Activated naive CD4-positive, alpha-beta T cell treated with anti-CD3 and anti-CD28 coated beads for 36 hours (primary cell): Measurements from ENCODE around the gene ZNF81. TPM values are rescaled to one million over a fixed set of nuclear protein-coding genes. Genes with fewer than 3 reads are reported as not detected.
"Not testable (repeated sequence)": the region's sequence is repeated elsewhere in the genome, so short reads cannot be mapped to it uniquely, and the experiment has no call there.

Experiments used
- CTCF ChIA-PET: fragments of 350-600 bp; sonication (Branson Sonifier 250); formaldehyde crosslinking; loops from one replicate; lab custom pipeline; 2021; ENCODE audit warnings: antibody characterized with exemption; lab: Charles Lee
- DNase-seq: peaks from one replicate; pipeline ENCODE4 v3.0.0-alpha.2; 2020
- H3K27ac Mint-ChIP-seq: one replicate; pipeline ENCODE4 v1.8.0; 2021; ENCODE audit warnings: mild to moderate bottlenecking, mixed read lengths
- H3K27me3 Mint-ChIP-seq: one replicate; pipeline ENCODE4 v1.8.0; 2021; ENCODE audit warnings: low read depth, mixed read lengths
- H3K36me3 Mint-ChIP-seq: one replicate; pipeline ENCODE4 v1.8.0; 2021; ENCODE audit warnings: low read depth, mixed read lengths
- H3K4me1 Mint-ChIP-seq: one replicate; pipeline ENCODE4 v1.8.0; 2021; ENCODE audit warnings: low read depth, mixed read lengths
- H3K4me3 Mint-ChIP-seq: one replicate; pipeline ENCODE4 v1.8.0; 2021; ENCODE audit warnings: mild to moderate bottlenecking, moderate library complexity, mixed read lengths
- H3K9me3 Mint-ChIP-seq: one replicate; pipeline ENCODE4 v1.8.0; 2021; ENCODE audit warnings: mixed read lengths
- intact Hi-C: fragments of 100-400 bp; cut with micrococcal nuclease; formaldehyde crosslinking; loops from one replicate; pipeline ENCODE4 v1.15.1; 2023
- total RNA-seq, 2 experiments: library from RNA; stranded (reverse); gene quantifications; one replicate each; pipeline ENCODE4 v1.2.3, GENCODE V29; 2021

Gene ZNF81
- total RNA-seq, 2 experiments from 2014 or later, result 5.8 to 7.2 TPM

DNA sequence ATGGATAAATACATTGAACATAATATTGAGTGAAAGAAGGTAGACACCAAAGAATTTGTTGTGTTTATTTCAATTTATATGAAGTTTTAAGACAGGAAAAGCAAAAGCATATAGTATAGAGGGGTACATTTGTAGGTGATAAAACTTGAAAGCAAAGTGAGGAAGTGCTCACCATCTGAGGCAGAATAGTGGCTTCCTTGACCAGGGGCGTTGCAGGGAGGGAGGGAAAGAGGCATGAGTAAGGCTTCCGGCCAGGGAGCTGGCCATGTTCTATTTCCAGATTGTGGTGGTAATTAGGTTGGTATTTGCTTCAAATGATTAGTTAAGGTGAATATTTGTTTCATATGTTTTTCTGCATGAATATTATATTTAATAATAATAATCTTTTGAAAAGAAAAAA lies 13.7 kb downstream of the ZNF81 start:
- H3K9me3 Mint-ChIP-seq, DNase-seq, H3K4me1 Mint-ChIP-seq, H3K4me3 Mint-ChIP-seq, H3K27ac Mint-ChIP-seq, H3K36me3 Mint-ChIP-seq, intact Hi-C loops, CTCF ChIA-PET, H3K27me3 Mint-ChIP-seq: not testable (repeated sequence)

DNA sequence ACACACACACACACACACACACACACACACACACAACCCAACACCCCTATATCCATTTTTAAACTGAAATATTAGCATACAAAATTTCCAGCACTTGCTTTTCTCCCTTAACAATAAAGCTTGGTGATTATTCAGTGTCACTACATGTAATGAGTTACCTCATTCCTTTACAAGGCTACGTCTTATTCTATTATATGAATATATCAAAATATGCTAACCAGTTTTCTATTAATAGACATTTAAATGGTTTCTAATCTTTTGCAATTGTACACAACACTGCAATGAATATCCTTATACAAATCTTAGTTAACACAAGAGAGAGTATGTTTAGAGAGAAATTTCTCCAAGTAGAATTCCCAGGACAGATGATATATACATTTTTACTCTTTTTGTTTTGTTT lies 14.2 kb downstream of the ZNF81 start:
- CTCF ChIA-PET, result no interaction called here
- DNase-seq, result no peak
- intact Hi-C loops, result no loop called here
- H3K4me3 Mint-ChIP-seq, result no peak overlapping the region
- H3K9me3 Mint-ChIP-seq, result no peaks in the 10 kb centered on the region
- no peak overlapping the region for H3K27ac Mint-ChIP-seq
- no peaks in the 10 kb centered on the region for H3K27me3 Mint-ChIP-seq
- peaks cover 4% of the 10 kb centered on the region for H3K4me1 Mint-ChIP-seq
- H3K36me3 Mint-ChIP-seq, result peaks cover 5% of the 10 kb centered on the region

DNA sequence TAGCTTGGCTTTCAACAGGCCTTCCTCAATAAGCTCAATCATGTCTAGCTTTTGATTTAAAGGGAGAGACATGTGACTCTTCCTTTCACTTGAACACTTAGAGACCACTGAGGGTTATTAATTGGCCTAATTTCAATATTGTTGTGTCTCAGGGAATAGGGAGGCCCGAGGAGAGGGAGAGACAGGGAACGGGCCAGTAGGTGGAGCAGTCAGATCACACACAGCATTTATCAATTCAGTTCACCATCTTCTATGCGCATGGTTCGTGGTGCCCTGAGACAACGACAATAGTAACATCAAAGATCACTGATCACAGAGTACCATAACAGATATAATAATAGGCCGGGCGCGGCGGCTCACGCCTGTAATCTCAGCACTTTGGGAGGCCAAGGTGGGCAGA lies 17.8 kb downstream of the ZNF81 start:
- H3K27me3 Mint-ChIP-seq, result no peaks in the 10 kb centered on the region
- no peak overlapping the region for H3K27ac Mint-ChIP-seq
- peaks cover 7% of the 10 kb centered on the region for H3K36me3 Mint-ChIP-seq
- CTCF ChIA-PET, result interaction anchor here (0.9 to 1.5 kb wide), 3 partner anchors 22 to 173 kb away, joined by 3 to 12 read pairs (median 3); no protein-coding TSS in a partner anchor
- H3K9me3 Mint-ChIP-seq, result no peaks in the 10 kb centered on the region
- H3K4me1 Mint-ChIP-seq, result peaks cover 4% of the 10 kb centered on the region
- intact Hi-C loops, result loop anchor here (1.0 kb wide), 2 partner anchors 23 to 172 kb away; no protein-coding TSS in a partner anchor
- no peak overlapping the region for H3K4me3 Mint-ChIP-seq
- DNase-seq, result peak; percentile 47

DNA sequence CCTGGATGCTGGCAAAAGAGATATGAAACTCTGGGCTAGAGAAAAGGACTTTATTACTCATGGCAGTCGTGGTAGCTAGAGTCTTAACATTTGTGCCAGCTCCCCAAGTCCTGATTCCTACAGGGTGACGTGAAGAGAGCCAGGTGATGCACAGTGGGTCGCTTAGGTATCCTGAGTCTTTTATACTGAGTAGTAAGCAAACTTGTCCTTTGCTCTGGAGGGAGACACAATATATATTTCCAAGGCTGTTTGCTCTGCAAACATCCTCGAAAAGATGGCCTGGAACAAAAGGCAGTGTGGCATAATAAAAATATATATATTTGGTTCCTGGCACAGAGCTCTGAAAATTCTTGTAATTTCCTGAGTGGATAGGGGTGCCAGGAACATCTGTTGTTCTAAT lies 23.0 kb downstream of the ZNF81 start:
- Mint-ChIP-seq H3K9me3 (no peaks in the 10 kb centered on the region), H3K4me3 (no peak overlapping the region), H3K27ac (no peak overlapping the region), H3K4me1 (no peaks in the 10 kb centered on the region), H3K27me3 (no peaks in the 10 kb centered on the region), H3K36me3 (peaks cover 9% of the 10 kb centered on the region)
- CTCF ChIA-PET, result interaction anchor here (0.6 to 1.2 kb wide), 2 partner anchors 77 to 167 kb away, joined by 4 read pairs; no protein-coding TSS in a partner anchor
- no peak for DNase-seq
- intact Hi-C loops, result no loop called here

DNA sequence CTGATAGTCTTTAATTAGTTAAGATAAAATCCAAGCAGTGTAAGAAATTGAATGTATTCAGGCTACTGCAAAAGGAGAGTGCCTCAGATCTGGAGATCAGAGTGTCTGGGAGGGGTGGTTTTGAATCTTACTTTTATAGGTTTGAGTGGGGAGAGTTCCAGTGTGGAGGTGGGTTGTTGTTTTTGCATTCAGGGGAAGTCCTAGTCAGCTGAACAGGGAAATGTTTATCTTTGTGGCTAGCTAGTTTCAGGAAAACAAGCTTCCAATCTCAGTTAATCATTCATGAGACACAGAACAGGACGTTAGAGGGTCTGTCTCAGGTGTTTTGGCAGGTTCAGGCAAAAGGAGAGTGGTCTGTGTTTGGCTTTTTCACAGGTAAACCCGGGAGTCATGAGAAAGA lies 26.0 kb downstream of the ZNF81 start:
- DNase-seq, result no peak
- CTCF ChIA-PET, result no interaction called here
- Mint-ChIP-seq H3K27me3 (no peaks in the 10 kb centered on the region), H3K9me3 (no peaks in the 10 kb centered on the region), H3K4me3 (no peak overlapping the region), H3K27ac (no peak overlapping the region), H3K36me3 (peaks cover 8% of the 10 kb centered on the region), H3K4me1 (no peaks in the 10 kb centered on the region)
- intact Hi-C loops, result no loop called here

DNA sequence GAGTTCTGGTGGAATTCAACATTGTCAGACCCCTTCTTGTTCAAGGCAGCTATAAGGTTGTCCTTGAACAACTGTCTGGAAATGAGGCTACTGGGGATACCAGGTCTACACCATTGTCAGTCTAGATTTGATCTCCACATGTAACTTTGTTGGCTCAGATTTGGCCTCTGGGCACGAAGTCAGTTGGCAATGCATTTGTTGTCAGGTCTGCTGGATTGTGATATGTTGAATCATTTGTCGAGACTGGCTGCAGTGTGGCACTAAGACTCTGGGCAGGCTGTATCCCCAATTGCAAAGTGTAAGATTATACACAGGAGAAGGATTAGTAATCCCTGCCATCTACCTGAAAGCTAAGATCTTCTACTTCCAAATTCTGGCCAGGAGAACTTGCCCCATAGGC lies 26.5 kb downstream of the ZNF81 start:
- no peak for DNase-seq
- Mint-ChIP-seq H3K27me3 (no peaks in the 10 kb centered on the region), H3K9me3 (no peaks in the 10 kb centered on the region), H3K27ac (no peak overlapping the region), H3K4me1 (no peaks in the 10 kb centered on the region), H3K4me3 (no peak overlapping the region), H3K36me3 (peaks cover 8% of the 10 kb centered on the region)
- CTCF ChIA-PET, result no interaction called here
- intact Hi-C loops, result no loop called here

DNA sequence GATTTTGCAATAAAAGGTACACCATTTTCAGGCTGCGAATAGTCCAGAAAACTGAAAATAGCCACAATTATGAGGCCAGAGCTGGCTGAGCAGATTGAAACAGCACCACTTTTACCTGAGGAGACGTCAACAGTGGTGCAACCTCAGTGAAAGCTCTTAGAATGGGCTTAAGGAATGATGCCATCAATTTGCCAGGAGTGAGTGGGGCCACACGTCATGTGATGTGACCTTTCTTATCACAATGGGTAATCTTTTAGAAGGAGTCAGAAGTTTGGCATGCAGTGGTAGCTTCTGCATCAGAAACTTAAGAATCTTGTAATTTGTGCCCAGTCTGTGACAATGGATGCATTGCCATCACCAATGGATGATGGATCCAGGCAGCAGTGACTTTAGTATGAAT lies 27.6 kb downstream of the ZNF81 start:
- intact Hi-C loops, result no loop called here
- Mint-ChIP-seq H3K4me3 (no peak overlapping the region), H3K27ac (no peak overlapping the region), H3K9me3 (no peaks in the 10 kb centered on the region), H3K4me1 (no peaks in the 10 kb centered on the region), H3K27me3 (no peaks in the 10 kb centered on the region), H3K36me3 (peaks cover 9% of the 10 kb centered on the region)
- DNase-seq, result no peak
- CTCF ChIA-PET, result interaction anchor here (1.0 to 1.2 kb wide), 3 partner anchors 95 to 270 kb away, joined by 3 to 4 read pairs (median 3); no protein-coding TSS in a partner anchor

DNA sequence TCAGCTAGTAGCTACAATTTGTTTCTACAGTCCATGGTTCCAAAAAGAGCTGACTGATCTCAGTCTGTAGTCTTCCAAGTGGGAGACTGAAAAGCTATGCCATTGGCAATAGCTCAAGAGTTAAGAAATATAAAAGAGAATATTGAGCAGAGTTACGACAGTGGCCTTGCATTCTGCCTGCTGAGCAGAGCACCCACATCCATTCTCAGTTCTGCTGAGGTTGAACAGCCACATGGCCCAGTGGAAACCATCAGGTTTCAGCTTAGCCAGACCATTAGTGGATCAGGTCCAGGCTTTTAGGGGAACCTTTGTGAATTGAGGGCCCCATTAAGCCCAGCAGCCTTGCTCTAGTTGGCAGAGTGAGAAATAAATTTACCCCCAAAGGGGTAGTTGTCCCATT lies 28.1 kb downstream of the ZNF81 start:
- Mint-ChIP-seq H3K9me3 (no peaks in the 10 kb centered on the region), H3K4me1 (no peaks in the 10 kb centered on the region), H3K36me3 (peaks cover 9% of the 10 kb centered on the region), H3K4me3 (no peak overlapping the region), H3K27ac (no peak overlapping the region), H3K27me3 (no peaks in the 10 kb centered on the region)
- intact Hi-C loops, result no loop called here
- CTCF ChIA-PET, result interaction anchor here (1.0 to 1.2 kb wide), 3 partner anchors 95 to 271 kb away, joined by 3 to 4 read pairs (median 3); no protein-coding TSS in a partner anchor
- DNase-seq, result no peak

DNA sequence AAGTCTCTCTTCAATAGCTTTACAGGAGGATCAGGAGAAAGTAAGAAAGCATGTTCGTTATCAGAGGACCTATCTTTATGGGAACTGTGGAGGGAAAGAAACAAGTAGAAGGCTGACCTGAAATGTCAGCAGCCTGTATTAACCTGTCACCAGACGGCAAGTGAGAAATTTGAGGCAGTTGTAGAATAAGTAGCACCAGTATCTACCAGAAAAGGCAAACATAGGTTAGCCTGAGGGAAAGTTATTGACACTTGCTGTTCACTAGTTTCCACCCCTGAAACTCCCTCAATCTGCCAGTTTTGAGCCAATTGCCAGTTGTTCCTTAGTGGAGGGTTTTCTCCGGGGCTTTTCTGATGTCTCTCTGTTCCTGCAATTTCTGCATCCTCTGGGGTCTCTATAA lies 36.4 kb downstream of the ZNF81 start:
- Mint-ChIP-seq H3K4me1 (no peaks in the 10 kb centered on the region), H3K27me3 (no peaks in the 10 kb centered on the region), H3K4me3 (no peak overlapping the region), H3K9me3 (peaks cover 6% of the 10 kb centered on the region), H3K27ac (no peak overlapping the region), H3K36me3 (peaks cover 28% of the 10 kb centered on the region)
- intact Hi-C loops, result no loop called here
- no peak for DNase-seq
- CTCF ChIA-PET, result interaction anchor here (0.6 kb wide), 1 partner anchor 583 kb away, joined by 3 read pairs; no protein-coding TSS in a partner anchor

DNA sequence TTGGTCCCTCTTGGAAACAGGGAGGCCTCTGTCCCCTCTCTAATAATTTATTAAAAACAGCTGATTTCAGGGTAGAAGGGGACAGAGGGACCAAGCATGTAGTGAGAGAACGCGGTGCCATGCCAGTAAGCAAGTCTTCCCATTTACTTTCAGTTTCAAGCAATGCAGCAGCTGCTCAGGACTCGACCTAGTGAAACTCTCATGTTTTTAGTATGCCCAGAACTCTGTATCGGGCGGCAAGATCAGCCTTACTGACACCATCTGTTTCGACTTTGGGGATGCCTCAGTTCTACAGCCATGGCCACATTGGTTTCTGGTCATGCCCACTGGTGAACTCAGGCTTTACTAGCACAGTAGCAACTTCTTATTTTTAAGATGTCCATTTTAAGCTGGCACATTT lies 40.6 kb downstream of the ZNF81 start:
- Mint-ChIP-seq H3K4me1 (no peaks in the 10 kb centered on the region), H3K4me3 (no peak overlapping the region), H3K36me3 (peaks cover 20% of the 10 kb centered on the region), H3K27me3 (no peaks in the 10 kb centered on the region), H3K9me3 (peaks cover 4% of the 10 kb centered on the region), H3K27ac (no peak overlapping the region)
- intact Hi-C loops, result no loop called here
- DNase-seq, result no peak
- CTCF ChIA-PET, result no interaction called here

DNA sequence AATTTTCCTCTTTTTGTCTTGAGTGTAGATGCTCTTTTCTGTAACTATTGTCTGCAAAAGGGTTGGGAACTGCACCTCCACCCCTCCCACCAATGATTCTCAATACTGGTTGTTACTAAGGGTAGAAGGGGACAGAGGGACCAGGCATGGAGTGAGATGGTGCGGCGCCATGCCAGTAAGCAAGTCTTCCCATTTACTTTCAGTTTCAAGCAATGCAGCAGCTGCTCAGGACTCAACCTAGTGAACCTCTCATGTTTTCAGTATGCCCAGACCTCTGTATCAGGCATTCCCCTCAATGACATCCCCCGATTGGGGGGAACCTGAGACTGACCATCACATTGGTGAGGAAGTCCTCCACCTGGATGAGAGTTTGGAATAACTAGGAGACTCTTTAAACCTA lies 41.5 kb downstream of the ZNF81 start:
- intact Hi-C loops, result no loop called here
- DNase-seq, result no peak
- Mint-ChIP-seq H3K4me1 (no peaks in the 10 kb centered on the region), H3K9me3 (peaks cover 2% of the 10 kb centered on the region), H3K27me3 (no peaks in the 10 kb centered on the region), H3K36me3 (peaks cover 19% of the 10 kb centered on the region), H3K27ac (no peak overlapping the region), H3K4me3 (no peak overlapping the region)
- CTCF ChIA-PET, result no interaction called here

DNA sequence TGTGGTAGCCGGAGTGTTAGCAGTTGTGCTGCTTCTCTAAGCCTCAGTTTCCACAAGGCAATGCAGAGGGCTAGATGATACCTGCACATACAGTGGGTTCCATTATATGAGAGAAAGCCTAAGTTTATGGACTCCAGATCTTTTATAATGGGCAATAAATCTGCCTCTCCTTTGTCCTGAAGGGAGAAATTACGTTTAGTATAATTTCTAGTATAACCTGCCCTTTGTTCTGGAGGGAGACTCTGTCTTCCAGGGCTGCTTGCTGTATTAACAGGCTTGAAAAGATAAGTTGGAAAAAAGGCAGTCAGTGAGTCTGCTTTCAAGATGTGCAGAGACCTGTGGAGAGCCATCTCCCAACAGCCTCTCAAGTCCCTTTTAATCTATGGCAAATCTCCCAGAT lies 42.8 kb downstream of the ZNF81 start:
- intact Hi-C loops, result no loop called here

DNA sequence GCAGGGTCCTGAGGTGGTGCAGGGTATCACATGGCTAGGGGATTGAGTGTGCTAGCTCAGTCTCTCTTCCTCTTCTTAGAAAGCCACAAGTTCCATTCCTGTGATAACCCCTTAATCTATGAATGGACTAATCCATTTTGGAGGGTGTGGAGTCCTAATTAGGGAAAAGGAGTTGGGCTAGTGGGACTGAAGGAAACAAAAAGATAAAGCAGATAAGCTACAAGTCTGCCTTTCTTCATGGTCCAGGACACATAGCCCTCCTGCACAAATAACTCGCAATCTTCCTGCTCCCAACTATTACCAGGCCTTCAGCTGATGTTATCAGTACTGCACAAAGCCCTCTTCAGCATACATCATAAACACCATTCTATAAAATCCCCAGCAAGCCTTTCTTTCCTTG lies 44.2 kb downstream of the ZNF81 start:
- intact Hi-C loops, result no loop called here
- Mint-ChIP-seq H3K4me3 (no peak overlapping the region), H3K27ac (no peak overlapping the region), H3K4me1 (no peaks in the 10 kb centered on the region), H3K36me3 (peaks cover 16% of the 10 kb centered on the region), H3K9me3 (no peaks in the 10 kb centered on the region), H3K27me3 (no peaks in the 10 kb centered on the region)
- CTCF ChIA-PET, result interaction anchor here (1.2 kb wide), 1 partner anchor 8 kb away, joined by 3 read pairs; no protein-coding TSS in a partner anchor
- no peak for DNase-seq

More for the DNA sequence above, 42.8 kb downstream of the ZNF81 start:
- no peak overlapping the region for H3K27ac Mint-ChIP-seq
- no peak for DNase-seq
- CTCF ChIA-PET, result no interaction called here
- H3K36me3 Mint-ChIP-seq, result peaks cover 15% of the 10 kb centered on the region
- no peaks in the 10 kb centered on the region for H3K4me1 Mint-ChIP-seq
- H3K9me3 Mint-ChIP-seq, result no peaks in the 10 kb centered on the region
- H3K4me3 Mint-ChIP-seq, result no peak overlapping the region
- no peaks in the 10 kb centered on the region for H3K27me3 Mint-ChIP-seq
